ENCODE data around the gene LAMA2. TPM values are rescaled to one million over a fixed set of nuclear protein-coding genes. Genes with fewer than 3 reads are reported as not detected.

LAMA2 gene
- total RNA-seq, 1 experiment from 2014 or later, result 4.2 TPM

DNA sequence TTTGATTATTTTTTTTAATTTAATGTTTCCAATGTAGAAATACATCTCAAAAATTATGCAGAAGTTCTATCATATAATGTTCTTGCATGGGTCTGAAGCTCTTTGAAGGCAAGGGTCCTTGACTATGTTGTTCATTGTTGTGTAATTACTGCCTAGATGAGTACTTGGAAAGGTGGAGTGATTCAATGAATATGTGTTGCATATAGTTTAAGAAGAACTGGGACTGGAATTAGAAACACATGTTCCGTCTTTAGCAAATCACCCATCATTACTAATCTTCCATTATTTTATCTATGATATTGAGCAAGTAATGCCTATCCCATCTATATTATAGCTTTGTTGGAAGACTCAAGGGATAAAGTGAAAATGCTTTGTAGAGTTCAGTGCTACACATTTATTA is 147.3 kb downstream of the LAMA2 start:
- no CpG with 5 or more reads among the region's 1 CpG for WGBS (ENCODE audit: extremely low coverage, insufficient read length, low lambda C conversion rate)
- Histone ChIP-seq H3K4ac (ENCODE audit: low read depth, low read length) (no peak overlapping the region), H3K18ac (ENCODE audit: insufficient read length, low read depth, low read length) (no peak overlapping the region), H2BK15ac (ENCODE audit: low read depth, low read length) (no peak overlapping the region), H2BK12ac (ENCODE audit: insufficient read length, low read depth, low read length) (no peak overlapping the region), H4K91ac (ENCODE audit: insufficient read length, low read depth, low read length) (no peak overlapping the region), H3K56ac (ENCODE audit: insufficient read length, low read depth, low read length) (no peak overlapping the region), H3K14ac (ENCODE audit: insufficient read depth, low read length) (no peak overlapping the region), H3K9ac (ENCODE audit: extremely low read depth, insufficient read length, low read length) (no peak overlapping the region), H3K79me2 (ENCODE audit: insufficient read depth, low read length) (no peaks in the 10 kb centered on the region), H4K20me1 (ENCODE audit: control insufficient read depth, insufficient read depth, insufficient read length) (no peaks in the 10 kb centered on the region), H3K27me3 (ENCODE audit: insufficient read depth, low read length) (no peaks in the 10 kb centered on the region), H2BK20ac (ENCODE audit: low read depth, low read length, poor library complexity, severe bottlenecking) (no peak overlapping the region), H3K23ac (ENCODE audit: insufficient read length, low read depth, low read length) (no peak overlapping the region), H3K4me2 (ENCODE audit: insufficient read depth, insufficient read length, low read length) (no peak overlapping the region), H2AK5ac (ENCODE audit: insufficient read length, low read length) (no peak overlapping the region), H3K27ac (ENCODE audit: insufficient read length, low read depth, low read length) (no peak overlapping the region), H4K5ac (ENCODE audit: insufficient read length, low read depth, low read length) (no peak overlapping the region), H3K79me1 (ENCODE audit: insufficient read depth, low read depth, low read length, poor library complexity, severe bottlenecking) (no peaks in the 10 kb centered on the region), H2AFZ (ENCODE audit: low read length) (no peak overlapping the region), H2BK120ac (ENCODE audit: low read depth, low read length, poor library complexity, severe bottlenecking) (no peak overlapping the region), H4K8ac (replicated peaks; ENCODE audit: insufficient read length, low read depth, low read length) (no peak overlapping the region), H3K9me3 (ENCODE audit: control insufficient read depth, low read depth, low read length) (no peaks in the 10 kb centered on the region), H3K4me1 (ENCODE audit: insufficient read depth, low read length) (no peaks in the 10 kb centered on the region), H2BK5ac (ENCODE audit: insufficient read length, low read length) (no peak overlapping the region), H3T11ph (ENCODE audit: low read length) (no peak overlapping the region), H3K23me2 (ENCODE audit: insufficient read length, low read depth, low read length, poor library complexity, severe bottlenecking) (no peaks in the 10 kb centered on the region)
- no peak overlapping the region for H3K4me3 Mint-ChIP-seq
- no peak for TF ChIP-seq CTCF (conservative IDR thresholded peaks at IDR 0.05)
- no peak for DNase-seq
- peaks cover 9 to 13% of the 10 kb centered on the region in 2 experiments for H3K4me1 Mint-ChIP-seq
- no peak overlapping the region; a peak in 1 of 7 replicates for H3K27ac Mint-ChIP-seq
- H3K27me3 Mint-ChIP-seq (ENCODE audit: low read depth), result peaks cover 43% of the 10 kb centered on the region
- H3K36me3 Mint-ChIP-seq (ENCODE audit: insufficient read depth in 1 of 3, low read depth in 3 of 3), result no peaks in the 10 kb centered on the region
- H3K9me3 Mint-ChIP-seq, result no peaks in the 10 kb centered on the region
